Superior temporal gyrus (tissue), 1 donor: ENCODE data around the gene ITFG1.
"Not testable (repeated sequence)": the region's sequence is repeated elsewhere in the genome, so short reads cannot be mapped to it uniquely, and the experiment has no call there.

Source experiments
- DNase-seq: peaks from one replicate; pipeline ENCODE4 v3.0.0-alpha.2; 2016; ENCODE audit errors: extremely low spot score

Gene ITFG1

DNA sequence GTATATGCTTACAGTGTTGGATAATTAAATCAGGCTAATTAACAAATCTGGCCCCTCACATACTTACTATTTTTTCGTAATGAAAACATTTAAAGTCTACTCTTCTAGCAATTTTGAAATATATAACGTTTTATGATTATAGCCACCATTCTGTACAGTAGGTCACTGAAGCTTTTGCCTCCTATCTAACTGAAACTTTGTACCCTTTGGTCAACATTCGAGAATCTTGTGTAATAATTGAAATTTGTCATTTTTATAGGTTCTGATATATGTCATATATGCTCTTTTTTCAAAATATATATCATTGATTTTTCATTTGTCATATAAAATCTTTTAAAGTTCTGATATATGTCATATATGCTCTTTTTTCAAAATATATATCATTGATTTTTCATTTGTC, 12.9 kb upstream of the ITFG1 start:
- no peak for DNase-seq

DNA sequence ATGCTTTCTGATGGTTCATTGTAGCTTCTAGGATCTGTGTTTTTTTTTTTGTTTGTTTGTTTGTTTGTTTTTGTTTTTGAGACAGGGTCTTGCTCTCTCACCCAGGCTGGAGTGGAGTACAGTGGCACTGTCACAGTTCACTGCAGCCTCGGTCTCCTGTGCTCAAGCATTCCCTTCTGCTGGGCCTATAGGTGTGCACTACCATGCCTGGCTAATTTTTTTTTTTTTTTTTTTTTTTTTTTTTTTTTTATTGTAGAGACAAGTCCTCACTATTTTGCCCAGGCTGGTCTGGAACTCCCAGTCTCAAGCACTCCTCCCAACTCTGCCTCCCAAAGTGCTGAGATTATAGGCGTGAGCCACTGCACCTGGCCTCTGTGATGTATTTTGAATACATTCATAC, 12.1 kb upstream of the ITFG1 start:
- DNase-seq = not testable (repeated sequence)

DNA sequence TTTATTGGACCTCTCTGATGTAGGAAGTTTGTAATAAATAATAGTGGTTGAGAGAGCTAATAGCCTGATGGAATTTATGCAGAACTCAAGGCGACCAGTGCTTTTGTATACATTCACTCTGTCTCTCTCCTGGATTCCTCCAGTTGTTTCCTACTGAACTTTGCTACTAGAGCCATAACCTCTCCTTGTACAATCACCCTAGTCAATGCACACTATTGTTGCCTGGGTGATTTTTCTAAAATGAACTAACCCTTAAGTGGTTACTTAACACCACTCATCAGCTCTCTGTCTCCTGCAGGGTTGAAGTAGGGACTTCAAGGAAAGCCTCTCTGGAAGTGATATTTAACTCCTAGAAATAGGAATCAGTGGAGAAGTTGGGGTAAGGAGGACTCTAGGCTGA, 9.9 kb upstream of the ITFG1 start:
- no peak for DNase-seq

- DNase-seq = no peak
Measured at GRCh38 chr16:47470211-47470610, 9.3 kb upstream of the ITFG1 start.

DNA sequence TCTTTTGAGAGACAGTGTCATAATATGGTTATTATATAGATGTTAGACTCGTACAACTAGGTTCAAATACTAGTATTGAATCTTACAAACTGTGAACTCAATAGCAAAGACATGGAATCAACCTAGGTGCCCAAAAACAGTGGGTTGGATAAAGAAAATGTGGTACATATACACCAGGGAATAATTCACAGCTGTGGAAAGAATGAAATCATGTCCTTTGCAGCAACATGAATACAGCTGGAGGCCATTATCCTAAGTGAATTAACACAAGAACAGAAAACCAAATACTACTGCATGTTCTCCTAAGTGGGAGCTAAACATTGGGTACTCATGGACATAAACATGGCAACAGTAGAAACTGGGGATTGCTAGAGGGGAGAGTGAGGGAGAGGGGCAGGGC, 8.4 kb upstream of the ITFG1 start:
- no peak for DNase-seq

GRCh38 chr16:47468070-47468689, 7.3 kb upstream of the ITFG1 start:
- DNase-seq = not testable (repeated sequence)

DNA sequence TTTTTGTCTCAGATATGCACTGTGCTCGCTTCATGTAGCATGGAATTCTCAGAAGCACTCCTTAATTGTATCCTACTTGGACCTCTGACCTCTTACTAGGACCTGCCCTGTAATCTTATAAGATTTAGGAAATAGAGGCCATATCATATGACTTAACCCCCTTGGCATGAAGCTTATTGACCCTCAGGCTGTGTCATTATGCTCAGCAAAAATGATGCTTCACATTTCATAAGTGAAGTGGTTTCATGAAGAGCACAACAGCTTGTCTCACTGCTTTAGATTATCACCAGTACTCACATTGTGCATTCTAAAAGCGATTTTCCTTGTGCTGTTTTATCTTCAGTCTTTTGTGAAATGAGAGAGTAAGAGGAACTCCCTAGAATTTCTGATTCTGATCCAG, 6.6 kb upstream of the ITFG1 start:
- DNase-seq = peak; percentile 25

GRCh38 chr16:47465919-47466630, 5.2 kb upstream of the ITFG1 start:
- no peak for DNase-seq

DNA sequence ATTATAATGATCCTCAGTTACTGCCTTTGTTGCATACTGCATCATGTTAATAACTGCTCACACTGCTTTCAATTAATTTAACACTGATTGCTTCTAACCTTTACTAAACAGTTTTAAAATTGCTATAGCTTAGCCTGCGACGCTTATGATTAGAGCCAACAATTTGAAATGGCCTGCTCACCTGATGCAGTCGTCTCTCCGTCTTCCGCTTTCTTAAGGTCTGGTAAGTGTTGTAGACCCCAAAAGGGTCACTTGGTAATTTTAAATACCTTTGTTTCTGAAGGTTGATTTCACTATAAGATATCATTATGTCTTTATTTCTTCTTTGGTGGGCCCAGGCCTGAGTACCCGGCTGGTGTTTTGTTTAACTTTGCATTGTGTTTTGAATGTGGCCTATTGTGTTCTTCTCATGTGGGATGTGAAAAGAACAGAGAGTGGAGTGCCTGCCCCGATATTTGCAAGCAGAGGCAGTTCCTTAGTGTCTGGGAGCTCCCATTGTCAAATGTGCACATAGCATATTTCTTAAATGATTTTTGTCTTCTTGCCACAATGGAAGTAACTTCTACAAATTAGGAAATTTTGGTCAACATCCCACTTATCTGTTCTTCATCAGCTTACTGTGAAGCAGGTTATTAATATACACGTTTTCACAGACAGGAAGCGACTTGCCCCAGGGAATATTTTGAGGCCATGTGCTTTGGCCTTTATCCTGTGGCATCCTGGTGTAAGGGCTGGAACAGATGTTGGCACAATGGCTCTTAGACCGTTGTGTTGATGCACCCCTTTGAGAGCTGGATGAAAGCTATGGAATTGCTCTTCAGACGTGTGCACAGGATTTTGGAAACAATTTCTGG, 3.1 kb upstream of the ITFG1 start:
- peak; percentile 45 for DNase-seq

DNA sequence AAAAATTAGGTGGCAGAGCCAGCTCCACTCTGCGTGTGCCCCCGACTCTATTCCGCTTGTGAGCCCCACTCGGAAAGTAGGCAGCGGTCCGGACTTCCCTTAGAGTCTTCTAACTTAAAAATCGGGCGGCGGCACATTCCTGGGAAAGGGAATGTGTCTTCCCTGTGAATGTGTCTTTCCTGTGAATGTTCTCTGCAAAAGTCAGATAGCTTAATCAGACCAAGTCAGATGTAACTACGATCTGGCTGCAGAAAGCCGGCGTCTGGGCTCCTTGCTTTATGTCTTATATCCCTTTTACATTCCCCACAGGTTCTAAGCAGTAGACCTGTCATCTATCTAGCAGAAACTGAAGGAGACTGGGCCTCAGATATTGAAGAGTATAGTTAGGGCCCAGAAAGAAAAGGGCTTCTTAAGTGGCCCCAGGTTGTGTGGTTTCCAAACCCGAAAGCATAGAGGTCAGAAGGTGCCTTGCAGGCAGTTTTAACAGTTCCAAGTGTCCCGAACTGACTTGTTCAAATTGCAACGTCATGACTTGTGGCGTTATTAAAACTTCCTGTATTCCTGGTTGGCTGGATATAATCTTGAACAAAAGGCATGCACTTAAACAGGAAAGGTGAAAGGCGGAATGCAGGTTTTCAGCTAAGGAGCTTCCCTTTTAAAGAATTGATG, 869 bp upstream of the ITFG1 start:
- DNase-seq = peak; percentile 67

DNA sequence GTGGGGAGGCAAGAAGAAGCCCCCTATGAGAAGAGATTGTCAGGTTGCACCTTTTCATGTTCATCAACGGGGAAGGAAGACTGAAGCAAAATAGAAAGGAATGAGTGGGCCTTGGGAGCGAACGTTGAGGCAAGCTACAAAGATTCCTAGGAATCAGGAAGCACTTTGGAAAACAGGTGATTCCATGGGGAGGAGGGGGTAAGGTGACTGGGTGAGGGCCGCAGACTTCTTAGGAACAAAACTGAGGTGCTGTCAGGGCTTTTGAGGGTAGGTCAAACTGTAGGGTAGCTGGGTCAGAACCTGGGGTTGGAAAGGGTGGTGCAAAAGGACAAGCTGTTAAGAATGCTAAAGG, 528 bp downstream of the ITFG1 start:
- no peak for DNase-seq

GRCh38 chr16:47459603-47460002, 1.3 kb downstream of the ITFG1 start:
- DNase-seq = no peak

- DNase-seq = no peak
Measured at GRCh38 chr16:47458331-47458730, 2.5 kb downstream of the ITFG1 start.

DNA sequence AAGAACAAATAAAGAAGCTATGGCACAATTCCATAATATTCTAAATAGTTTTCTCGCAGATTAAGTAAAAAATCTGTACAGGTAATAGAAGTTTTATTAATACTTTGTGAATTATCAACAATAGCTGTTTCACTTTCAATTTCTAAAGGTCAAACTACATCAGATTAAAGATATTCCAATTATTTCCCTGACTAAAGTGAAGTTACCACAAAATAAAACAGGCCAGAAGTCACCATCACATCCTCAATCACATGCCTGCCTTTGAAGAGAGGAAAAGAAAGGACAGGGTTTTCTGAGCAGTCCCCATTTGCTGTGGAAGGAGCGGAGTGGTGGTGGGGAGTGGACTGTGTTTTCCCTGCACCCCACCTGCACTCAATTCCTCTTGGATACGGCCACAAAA, 11.1 kb downstream of the ITFG1 start:
- no peak for DNase-seq

DNA sequence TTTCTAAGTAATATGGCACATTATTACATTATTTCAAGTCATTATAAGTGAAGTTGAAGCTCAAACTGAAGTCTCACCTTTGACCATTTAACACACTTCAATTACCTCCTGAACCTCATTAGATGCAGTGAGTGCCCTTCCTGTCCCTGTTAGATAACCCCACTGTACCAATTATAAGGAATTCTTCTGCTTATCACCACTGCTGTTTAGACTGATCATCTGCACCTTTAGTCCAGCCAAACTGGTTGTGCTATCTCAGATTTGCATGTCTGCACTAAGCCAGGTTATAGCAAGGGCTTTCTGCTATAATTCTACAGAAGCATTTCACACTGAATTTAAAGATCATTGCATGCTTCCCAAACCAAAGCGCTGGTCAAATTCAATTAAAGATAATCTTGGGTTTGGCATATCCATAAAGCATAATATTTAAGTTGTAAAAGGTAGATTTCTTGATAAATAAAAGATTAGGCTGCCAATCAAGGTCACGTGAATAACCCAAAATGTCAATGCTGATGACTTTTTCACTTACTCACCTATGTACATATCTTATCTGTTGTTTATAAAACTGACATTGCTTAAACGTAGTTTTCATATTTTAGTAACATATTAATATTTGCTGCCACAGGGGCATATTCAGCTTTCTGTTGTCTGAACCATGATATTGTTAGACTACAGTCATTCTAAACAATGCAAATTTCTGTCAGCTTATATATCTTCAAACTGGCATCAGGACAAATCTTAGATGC, 11.9 kb downstream of the ITFG1 start:
- DNase-seq = no peak

GRCh38 chr16:47446431-47446830, 14.4 kb downstream of the ITFG1 start:
- no peak for DNase-seq

DNA sequence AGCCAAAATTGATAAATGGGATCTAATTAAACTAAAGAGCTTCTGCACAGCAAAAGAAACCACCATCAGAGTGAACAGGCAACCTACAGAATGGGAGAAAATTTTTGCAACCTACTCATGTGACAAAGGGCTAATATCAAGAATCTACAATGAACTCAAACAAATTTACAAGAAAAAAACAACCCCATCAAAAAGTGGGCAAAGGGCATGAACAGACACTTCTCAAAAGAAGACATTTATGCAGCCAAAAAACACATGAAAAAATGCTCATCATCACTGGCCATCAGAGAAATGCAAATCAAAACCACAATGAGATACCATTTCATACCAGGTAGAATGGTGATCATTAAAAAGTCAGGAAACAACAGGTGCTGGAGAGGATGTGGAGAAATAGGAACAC, 18.0 kb downstream of the ITFG1 start:
- DNase-seq = not testable (repeated sequence)

DNA sequence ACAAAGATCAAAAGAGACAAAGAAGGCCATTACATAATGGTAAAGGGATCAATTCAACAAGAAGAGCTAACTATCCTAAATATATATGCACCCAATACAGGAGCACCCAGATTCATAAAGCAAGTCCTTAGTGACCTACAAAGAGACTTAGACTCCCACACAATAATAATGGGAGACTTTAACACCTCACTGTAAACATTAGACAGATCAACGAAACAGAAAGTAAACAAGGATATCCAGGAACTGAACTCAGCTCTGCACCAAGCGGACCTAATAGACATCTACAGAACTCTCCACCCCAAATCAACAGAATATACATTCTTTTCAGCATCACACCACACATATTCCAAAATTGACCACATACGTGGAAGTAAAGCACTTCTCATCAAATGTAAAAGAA, 20.8 kb downstream of the ITFG1 start:
- DNase-seq = not testable (repeated sequence)

DNA sequence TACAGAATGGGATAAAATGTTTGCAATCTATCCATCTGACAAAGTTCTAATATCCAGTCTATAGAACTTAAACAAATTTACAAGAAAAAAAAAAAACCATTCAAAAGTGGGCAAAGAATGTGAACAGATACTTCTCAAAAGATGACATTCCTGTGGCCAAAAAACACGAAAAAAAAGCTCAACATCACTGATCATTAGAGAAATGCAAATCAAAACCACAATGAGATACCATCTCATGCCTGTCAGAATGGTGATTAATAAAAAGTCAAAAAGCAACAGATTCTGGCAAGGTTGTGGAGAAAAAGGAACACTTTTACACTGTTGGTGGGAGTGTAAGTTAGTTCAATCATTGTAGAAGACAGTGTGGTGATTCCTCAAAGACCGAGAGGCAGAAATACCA, 26.6 kb downstream of the ITFG1 start:
- not testable (repeated sequence) for DNase-seq

DNA sequence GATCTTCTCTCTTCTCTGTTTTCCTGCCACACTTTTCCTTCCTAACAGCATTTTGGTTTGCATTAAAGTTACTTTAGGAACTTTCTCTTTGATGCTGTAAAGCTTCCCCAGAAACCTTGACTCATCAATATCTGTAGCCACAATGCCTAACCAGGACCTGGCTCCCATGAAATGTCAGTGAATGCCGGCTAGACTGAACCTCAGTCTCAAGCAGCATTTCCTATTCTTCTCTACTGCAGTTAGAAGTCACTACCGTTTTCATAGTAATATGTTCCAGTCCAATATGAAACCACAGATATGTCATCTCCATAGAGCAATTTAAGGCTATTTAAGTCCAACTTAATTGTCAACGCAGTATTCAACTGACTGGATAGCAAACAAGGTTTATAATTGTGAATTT, 28.9 kb downstream of the ITFG1 start:
- DNase-seq = no peak

- DNase-seq = no peak
Measured at GRCh38 chr16:47426806-47427205, 34.1 kb downstream of the ITFG1 start.

DNA sequence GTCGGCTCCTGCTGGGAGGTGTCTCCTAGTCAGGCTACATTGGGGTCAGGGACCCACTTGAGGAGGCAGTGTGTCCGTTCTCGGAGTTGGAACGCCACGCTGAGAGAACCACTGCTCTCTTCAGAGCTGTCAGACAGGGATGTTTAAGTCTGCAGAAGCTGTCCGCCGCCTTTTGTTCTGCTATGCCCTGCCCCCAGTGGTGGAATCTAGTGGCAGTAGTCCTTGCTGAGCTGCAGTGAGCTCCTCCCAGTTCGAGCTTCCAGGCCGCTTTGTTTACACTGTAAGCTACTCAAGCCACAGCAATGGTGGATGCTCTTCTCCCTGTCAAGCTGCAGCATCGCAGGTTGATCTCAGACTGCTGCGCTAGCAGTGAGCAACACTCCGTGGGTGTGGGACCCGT, 36.0 kb downstream of the ITFG1 start:
- DNase-seq = no peak
